GM19463 (cell line): Measurements from ENCODE around the gene SPIN3.
A peak's percentile ranks its signal among the peaks of the same experiment; 100 is the strongest.
"Not testable (repeated sequence)": the region's sequence is repeated elsewhere in the genome, so short reads cannot be mapped to it uniquely, and the experiment has no call there.

Experiments
- ATAC-seq: cut with Tn5 transposase; IDR thresholded peaks from one replicate; pipeline ENCODE4 v1.9.1; 2021; ENCODE audit warnings: mild to moderate bottlenecking, moderate library complexity; ENCODE audit not compliant: unreplicated experiment

The SPIN3 gene

DNA sequence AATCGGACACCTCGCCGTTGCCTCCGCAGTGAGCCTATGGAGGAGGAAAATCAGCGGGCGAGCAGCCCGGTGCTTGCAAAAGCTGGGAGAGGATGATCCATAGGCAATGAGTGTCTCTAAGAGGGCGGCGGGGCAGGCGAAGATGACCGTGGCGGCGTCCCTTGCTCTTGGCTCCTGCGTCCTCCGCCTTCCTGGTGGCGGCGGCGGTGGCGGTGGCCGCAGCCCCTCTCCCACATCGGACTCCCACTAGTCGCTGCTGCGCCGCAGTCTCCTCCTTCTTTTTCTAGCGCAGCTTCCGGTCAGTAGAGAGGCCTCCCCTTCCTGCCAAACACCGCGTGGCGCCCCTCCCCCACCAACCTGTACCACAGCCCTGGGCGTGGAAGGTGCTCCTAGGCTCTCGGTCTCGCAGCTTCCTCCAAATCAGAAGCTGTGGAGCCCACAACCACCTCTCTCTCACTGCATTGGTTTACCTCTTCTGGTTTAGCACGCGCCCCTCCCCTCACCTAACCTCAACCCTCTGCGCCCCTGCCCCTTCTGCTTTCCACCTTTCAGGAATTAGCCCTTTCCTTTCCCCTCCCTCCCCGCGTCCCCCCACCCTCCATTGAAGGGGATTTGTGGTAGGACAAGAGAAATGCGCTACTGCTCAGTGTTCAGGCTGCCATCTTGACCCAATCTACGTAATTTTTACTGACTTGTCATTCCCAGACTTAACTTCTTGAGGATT lies at the start of gene SPIN3:
Gene SPIN3, minus strand, starts transcription at position 271 of the 724 bp plus-strand sequence. CDS start 594 bp downstream, outside the sequence.
- peak; percentile 98 for ATAC-seq

- ATAC-seq, result no peak
Observed at GRCh38 chrX:57044245-57044644, 48.9 kb upstream of the SPIN3 start.

DNA sequence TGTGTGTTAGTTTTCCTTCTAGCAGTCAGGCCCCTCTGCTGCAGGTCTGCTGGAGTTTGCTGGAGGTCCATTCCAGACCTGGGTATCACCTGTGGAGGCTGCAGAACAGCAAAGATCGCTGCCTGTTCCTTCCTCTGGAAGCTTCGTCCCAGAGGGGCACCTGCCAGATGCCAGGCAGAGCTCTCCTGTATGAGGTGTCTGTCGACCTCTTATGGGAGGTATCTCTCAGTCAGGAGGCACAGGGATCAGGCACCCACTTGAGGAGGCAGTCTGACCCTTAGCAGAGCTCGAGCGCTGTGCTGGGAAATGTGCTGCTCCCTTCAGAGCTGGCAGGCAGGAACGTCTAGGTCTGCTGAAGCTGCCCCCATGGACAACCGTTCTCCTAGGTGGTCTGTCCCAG lies 41.9 kb upstream of the SPIN3 start:
- not testable (repeated sequence) for ATAC-seq

GRCh38 chrX:56994375-56995270 lies 718 bp downstream of the SPIN3 start:
- no peak for ATAC-seq

GRCh38 chrX:56987741-56988140 lies 7.6 kb downstream of the SPIN3 start:
- no peak for ATAC-seq

DNA sequence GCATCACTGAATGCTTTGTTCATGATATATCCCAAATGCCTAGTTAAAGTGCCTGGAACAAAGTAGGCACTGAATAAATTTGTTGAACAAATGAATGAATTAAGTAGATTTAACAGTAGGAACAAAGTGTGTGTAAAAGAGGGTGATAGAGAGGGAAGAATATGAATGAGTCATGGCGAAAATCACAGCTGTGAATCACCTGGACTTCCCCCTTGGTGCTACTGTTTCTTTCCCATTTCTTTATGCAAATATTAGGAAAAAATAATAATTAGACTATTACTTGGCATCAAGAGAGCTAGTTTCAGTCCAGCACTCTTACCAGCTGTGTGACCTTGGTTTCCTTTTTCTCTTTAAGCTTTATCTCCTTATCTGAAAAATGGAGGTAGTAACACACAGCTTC lies 9.2 kb downstream of the SPIN3 start:
- peak; percentile 58 for ATAC-seq

DNA sequence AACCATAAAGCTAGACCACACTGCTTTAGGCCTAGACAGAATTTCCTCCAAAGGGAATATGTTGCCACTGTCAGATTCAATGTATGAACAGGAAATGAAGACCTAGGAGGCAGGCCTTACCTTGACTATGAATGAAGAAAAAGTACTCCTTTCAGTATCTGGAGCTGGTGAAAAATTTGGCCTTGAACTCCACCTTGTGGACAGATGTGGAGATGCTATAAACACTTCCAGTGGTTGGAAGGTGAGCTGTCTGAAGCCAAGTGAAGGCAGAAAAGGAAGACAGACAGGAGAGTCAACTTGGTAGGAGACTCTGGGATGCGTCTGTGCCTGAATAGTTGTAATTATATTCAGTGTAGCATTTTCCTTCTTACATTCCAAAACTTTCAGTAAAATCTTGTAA lies 17.2 kb downstream of the SPIN3 start:
- ATAC-seq, result peak; percentile 95

DNA sequence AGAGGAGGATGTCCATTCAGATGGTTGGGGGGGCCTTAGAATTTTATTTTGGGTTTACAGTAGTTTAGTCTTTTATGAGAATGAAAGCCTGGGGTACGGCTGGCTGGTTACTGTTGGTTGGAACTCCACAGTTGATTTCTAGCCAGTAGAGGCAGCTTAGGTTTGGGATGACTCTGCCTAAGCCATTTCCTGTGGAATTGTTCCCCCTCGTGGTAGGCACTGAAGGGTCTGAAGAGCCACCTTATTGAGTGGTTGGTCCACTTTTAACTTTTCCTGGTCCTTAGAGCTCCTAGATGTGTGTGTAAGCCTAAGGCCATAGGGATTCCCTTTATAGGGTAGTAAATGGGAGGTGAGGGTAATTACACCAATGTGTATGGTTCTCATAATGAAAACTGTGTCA lies 19.7 kb downstream of the SPIN3 start:
- no peak for ATAC-seq

DNA sequence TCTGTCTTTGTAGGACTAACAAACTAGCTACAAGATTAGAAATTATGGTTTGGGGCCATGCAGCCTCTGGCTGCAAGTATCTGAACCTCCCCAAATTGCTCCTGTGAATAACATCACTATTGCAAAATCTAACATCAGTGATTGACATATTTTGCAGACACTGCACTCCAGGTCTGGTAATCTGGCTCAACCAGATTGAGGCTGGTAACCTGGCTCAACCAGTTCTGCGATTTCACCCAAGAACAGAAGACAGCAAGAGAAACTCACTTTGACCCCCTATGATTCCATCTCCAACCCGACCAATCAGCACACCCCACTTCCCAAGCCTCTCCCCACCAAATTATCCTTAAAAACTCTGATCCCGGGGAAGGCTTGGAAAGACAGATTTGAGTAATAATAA lies 20.9 kb downstream of the SPIN3 start:
- ATAC-seq, result no peak

GRCh38 chrX:56969559-56969958 lies 25.8 kb downstream of the SPIN3 start:
- ATAC-seq, result no peak

GRCh38 chrX:56968980-56969379 lies 26.4 kb downstream of the SPIN3 start:
- ATAC-seq, result no peak

- no peak for ATAC-seq
Observed at GRCh38 chrX:56963377-56963776, 32.0 kb downstream of the SPIN3 start.

DNA sequence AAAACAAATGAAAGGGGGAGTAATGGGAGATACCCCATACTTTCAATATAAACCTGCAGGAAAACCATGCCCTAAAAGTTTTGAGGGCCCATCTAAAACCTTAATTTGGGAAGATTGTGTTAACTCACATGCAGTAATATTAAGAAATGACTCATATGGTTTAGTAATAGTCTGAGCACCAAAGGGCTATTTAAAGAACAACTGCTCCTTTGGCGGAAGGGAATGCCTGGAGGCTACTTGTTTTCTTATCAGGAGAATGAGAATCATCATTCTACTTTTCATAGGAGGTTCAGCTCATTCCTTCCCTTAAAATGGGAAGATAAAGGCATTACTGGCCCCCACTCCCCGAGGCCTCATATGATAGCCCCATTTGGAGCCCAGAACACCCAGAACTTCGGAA lies 47.6 kb downstream of the SPIN3 start:
- no peak for ATAC-seq

DNA sequence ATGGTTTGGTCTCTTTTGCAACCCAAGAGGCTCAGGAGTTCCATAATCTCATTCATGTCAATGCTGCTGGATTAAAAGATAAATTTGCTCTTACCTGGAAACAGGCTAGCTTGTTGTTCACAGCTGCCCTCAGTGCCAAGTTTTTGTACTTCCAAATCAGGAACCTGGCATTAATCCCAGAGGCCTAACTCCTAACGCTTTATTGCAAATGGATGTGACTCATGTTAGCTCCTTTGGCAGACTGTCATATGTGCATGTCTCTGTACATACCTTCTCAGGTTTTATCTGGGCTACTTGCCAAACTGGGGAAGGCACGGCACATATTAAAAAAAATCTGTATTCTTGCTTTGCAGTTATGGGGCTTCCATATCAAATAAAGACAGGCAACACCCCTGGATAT lies 49.1 kb downstream of the SPIN3 start:
- not testable (repeated sequence) for ATAC-seq

DNA sequence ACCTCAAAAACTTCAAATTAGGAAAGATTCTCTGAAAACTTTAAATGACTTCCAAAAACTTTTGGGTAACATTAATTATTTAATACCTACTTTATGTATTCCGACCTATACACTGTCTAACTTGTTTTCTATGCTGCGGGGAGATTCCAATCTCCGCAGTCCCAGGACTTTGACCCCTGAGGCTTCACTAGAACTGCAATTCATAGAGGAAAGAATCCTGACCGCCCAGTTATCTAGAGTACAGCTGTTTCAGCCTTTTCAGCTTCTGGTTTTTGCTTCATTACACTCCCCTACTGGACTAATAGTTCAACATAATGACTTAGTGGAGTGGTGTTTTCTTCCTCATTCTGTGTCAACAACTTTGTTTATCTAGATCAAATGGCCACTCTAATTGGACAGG lies 50.1 kb downstream of the SPIN3 start:
- ATAC-seq, result not testable (repeated sequence)

GRCh38 chrX:56943264-56943663 lies 52.1 kb downstream of the SPIN3 start:
- no peak for ATAC-seq
